Gastrocnemius medialis (tissue), 4 donors: ENCODE results near the gene SLX9.

Experiments
- POLR2A ChIP-seq, 2 donors: fragments of 450-650 bp; IDR thresholded peaks; one replicate each; pipeline ENCODE4 v1.6.1; 2017; ENCODE audit warnings: antibody characterized with exemption in 2 of 2, mild to moderate bottlenecking in 2 of 2, moderate library complexity in 2 of 2
- TF ChIP-seq, protein P1 (sequence below), 5 experiments: fragments of 450-650 bp in 3 of 5; fragments of 200-600 bp in 2 of 5; sonication (generic) in 2 of 5; IDR thresholded peaks in 4 of 5; conservative IDR thresholded peaks in 1 of 5; 1 replicate in 4 of 5; 2 replicates in 1 of 5; pipeline ENCODE4 v1.5.1; 2016 to 2019; ENCODE audit warnings: antibody characterized with exemption in 5 of 5, mild to moderate bottlenecking in 3 of 5, moderate library complexity in 3 of 5

DNA sequence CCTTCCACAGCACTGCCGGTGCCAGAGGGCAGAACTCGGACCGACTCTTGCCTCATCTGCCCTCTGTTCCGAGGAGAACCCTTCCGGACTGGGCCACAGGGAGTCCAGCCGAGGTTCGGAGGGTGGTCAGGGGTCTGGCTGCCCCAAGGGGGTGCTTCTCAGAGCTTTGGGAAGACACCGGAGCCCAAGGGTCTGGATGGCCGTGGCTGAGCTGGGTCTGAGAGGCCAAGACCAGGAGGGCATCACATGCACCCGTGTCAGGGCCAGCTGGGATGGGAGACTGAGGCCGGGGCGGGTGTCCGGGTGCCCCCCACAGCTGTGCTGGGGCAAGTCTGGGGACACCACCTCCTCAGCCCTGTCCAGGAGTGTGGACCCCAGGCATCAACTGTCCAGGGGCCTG, 51.1 kb downstream of the SLX9 start:
- TF ChIP-seq, protein P1, sequence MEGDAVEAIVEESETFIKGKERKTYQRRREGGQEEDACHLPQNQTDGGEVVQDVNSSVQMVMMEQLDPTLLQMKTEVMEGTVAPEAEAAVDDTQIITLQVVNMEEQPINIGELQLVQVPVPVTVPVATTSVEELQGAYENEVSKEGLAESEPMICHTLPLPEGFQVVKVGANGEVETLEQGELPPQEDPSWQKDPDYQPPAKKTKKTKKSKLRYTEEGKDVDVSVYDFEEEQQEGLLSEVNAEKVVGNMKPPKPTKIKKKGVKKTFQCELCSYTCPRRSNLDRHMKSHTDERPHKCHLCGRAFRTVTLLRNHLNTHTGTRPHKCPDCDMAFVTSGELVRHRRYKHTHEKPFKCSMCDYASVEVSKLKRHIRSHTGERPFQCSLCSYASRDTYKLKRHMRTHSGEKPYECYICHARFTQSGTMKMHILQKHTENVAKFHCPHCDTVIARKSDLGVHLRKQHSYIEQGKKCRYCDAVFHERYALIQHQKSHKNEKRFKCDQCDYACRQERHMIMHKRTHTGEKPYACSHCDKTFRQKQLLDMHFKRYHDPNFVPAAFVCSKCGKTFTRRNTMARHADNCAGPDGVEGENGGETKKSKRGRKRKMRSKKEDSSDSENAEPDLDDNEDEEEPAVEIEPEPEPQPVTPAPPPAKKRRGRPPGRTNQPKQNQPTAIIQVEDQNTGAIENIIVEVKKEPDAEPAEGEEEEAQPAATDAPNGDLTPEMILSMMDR (IDR thresholded peaks at IDR 0.05 in 4 of 5, conservative IDR thresholded peaks at IDR 0.05 in 1 of 5), result no peak
- no peak for TF ChIP-seq POLR2A (IDR thresholded peaks at IDR 0.05)
